Prostate gland (tissue), 2 donors: ENCODE measurements around the gene SPTBN5. TPM values are rescaled to one million over a fixed set of nuclear protein-coding genes. Genes with fewer than 3 reads are reported as not detected.

ENCODE experiments used
- DNase-seq: peaks from one replicate; pipeline ENCODE4 v3.0.0-alpha.2; 2019; ENCODE audit warnings: low spot score
- H3K27ac ChIP-seq, 2 donors: fragments of 200-600 bp; sonication (generic); 2 replicates each; pipeline ENCODE4 v1.5.1; 2017 to 2019
- H3K27me3 ChIP-seq: fragments of 200-600 bp; sonication (generic); replicated peaks from 2 replicates; pipeline ENCODE4 v1.5.1; 2019; ENCODE audit not compliant: insufficient read depth
- H3K36me3 ChIP-seq, 2 donors: fragments of 200-600 bp; sonication (generic); 1 replicate in 1 of 2; 2 replicates in 1 of 2; pipeline versions ENCODE4 v1.5.1 to v1.8.1; 2017 to 2019
- H3K4me1 ChIP-seq: fragments of 200-600 bp; sonication (generic); replicated peaks from 2 replicates; pipeline ENCODE4 v1.5.1; 2019
- H3K4me3 ChIP-seq, 2 donors: fragments of 200-600 bp; sonication (generic); 2 replicates each; pipeline ENCODE4 v1.5.1; 2017 to 2019
- H3K9me3 ChIP-seq: fragments of 200-600 bp; sonication (generic); 2 replicates; pipeline ENCODE4 v1.5.1; 2017
- CTCF ChIP-seq, 4 experiments: fragments of 200-600 bp in 2 of 4; fragments of 450-650 bp in 2 of 4; sonication (generic) in 2 of 4; IDR thresholded peaks; 1 replicate in 3 of 4; 2 replicates in 1 of 4; pipeline ENCODE4 v1.5.1; 2016 to 2019; ENCODE audit warnings: antibody characterized with exemption in 4 of 4, mild to moderate bottlenecking in 2 of 4, moderate library complexity in 2 of 4
- POLR2A ChIP-seq: fragments of 450-650 bp; IDR thresholded peaks from one replicate; pipeline ENCODE4 v1.6.1; 2016; ENCODE audit warnings: antibody characterized with exemption, mild to moderate bottlenecking
- POLR2AphosphoS5 ChIP-seq: sonication (generic); formaldehyde crosslinking; IDR thresholded peaks from one replicate; pipeline ENCODE4 v1.6.1; 2017; ENCODE audit warnings: antibody characterized with exemption
- WGBS: methylation state at CpG from one replicate; pipeline ENCODE4 v1.1.5; 2018; 5-methylcytosine and 5-hydroxymethylcytosine counted together
- intact Hi-C: fragments of 100-400 bp; cut with DNase I; formaldehyde crosslinking; loops from one replicate; pipeline ENCODE4 v1.14.2; 2022
- total RNA-seq, 2 donors: library from RNA; depleted of rRNA; stranded (reverse); fragments of >200 nt; gene quantifications; one replicate each; pipeline ENCODE4 v1.1.0, GENCODE V29; 2016

Gene SPTBN5
- total RNA-seq, 2 donors from 2014 or later: 1.2 to 2.2 TPM

GRCh38 chr15:41804361-41804760 lies 89.5 kb downstream of the SPTBN5 start:
- Histone ChIP-seq H3K4me3 (no peak overlapping the region), H3K27me3 (no peaks in the 10 kb centered on the region), H3K9me3 (no peaks in the 10 kb centered on the region), H3K4me1 (no peaks in the 10 kb centered on the region), H3K36me3 (no peaks in the 10 kb centered on the region), H3K27ac (peak overlapping the region in 1 of 2 donors; percentile 34)
- 60% methylated on average over 2 of the region's 2 CpGs for WGBS
- DNase-seq: peak; percentile 69
- TF ChIP-seq POLR2AphosphoS5 (peak; percentile 11), CTCF (IDR thresholded peaks at IDR 0.05) (no peak)
- intact Hi-C loops: no loop called here

- 86% methylated on average over 3 of the region's 3 CpGs for WGBS
- intact Hi-C loops: no loop called here
- Histone ChIP-seq H3K27me3 (no peaks in the 10 kb centered on the region), H3K9me3 (no peaks in the 10 kb centered on the region), H3K4me3 (no peak overlapping the region), H3K4me1 (no peaks in the 10 kb centered on the region), H3K36me3 (no peaks in the 10 kb centered on the region), H3K27ac (no peak overlapping the region)
- no peak for TF ChIP-seq CTCF (IDR thresholded peaks at IDR 0.05)
- no peak for TF ChIP-seq POLR2A
- no peak for TF ChIP-seq POLR2AphosphoS5
- DNase-seq: no peak
These were observed 91.9 kb downstream of the SPTBN5 start for GRCh38 chr15:41801850-41802455.

- WGBS: 62% methylated on average over 3 of the region's 3 CpGs
- H3K9me3 ChIP-seq: no peaks in the 10 kb centered on the region
- DNase-seq: no peak
- intact Hi-C loops: no loop called here
- no peaks in the 10 kb centered on the region for H3K27me3 ChIP-seq
- no peaks in the 10 kb centered on the region for H3K4me1 ChIP-seq
- no peak overlapping the region for H3K27ac ChIP-seq
- no peak overlapping the region for H3K4me3 ChIP-seq
- no peaks in the 10 kb centered on the region for H3K36me3 ChIP-seq
- no peak for TF ChIP-seq POLR2AphosphoS5
- TF ChIP-seq CTCF (IDR thresholded peaks at IDR 0.05): no peak
- no peak for TF ChIP-seq POLR2A
These were observed 92.7 kb downstream of the SPTBN5 start for GRCh38 chr15:41801185-41801584.

GRCh38 chr15:41799488-41799805 lies 94.4 kb downstream of the SPTBN5 start:
- no peak for DNase-seq
- no peak overlapping the region for H3K4me3 ChIP-seq
- intact Hi-C loops: no loop called here
- H3K9me3 ChIP-seq: no peaks in the 10 kb centered on the region
- 85% methylated on average over 5 of the region's 5 CpGs for WGBS
- H3K27ac ChIP-seq: no peak overlapping the region
- no peaks in the 10 kb centered on the region for H3K27me3 ChIP-seq
- H3K36me3 ChIP-seq: no peaks in the 10 kb centered on the region
- TF ChIP-seq CTCF (IDR thresholded peaks at IDR 0.05) (no peak), POLR2A (no peak), POLR2AphosphoS5 (no peak)
- H3K4me1 ChIP-seq: no peaks in the 10 kb centered on the region

- Histone ChIP-seq H3K4me3 (no peak overlapping the region), H3K27ac (no peak overlapping the region), H3K36me3 (no peaks in the 10 kb centered on the region), H3K9me3 (no peaks in the 10 kb centered on the region), H3K4me1 (no peaks in the 10 kb centered on the region), H3K27me3 (no peaks in the 10 kb centered on the region)
- intact Hi-C loops: no loop called here
- WGBS: 83% methylated on average over 9 of the region's 9 CpGs
- no peak for DNase-seq
- TF ChIP-seq POLR2AphosphoS5 (no peak), CTCF (IDR thresholded peaks at IDR 0.05) (no peak), POLR2A (no peak)
These were observed 95.0 kb downstream of the SPTBN5 start for GRCh38 chr15:41798607-41799487.
